H7 (cell line): Measurements from ENCODE around the gene COL15A1. TPM values are rescaled to one million over a fixed set of nuclear protein-coding genes. Genes with fewer than 3 reads are reported as not detected.
"Not testable (repeated sequence)": the region's sequence is repeated elsewhere in the genome, so short reads cannot be mapped to it uniquely, and the experiment has no call there.

ENCODE experiments used
- DNase-seq: peaks from one replicate; pipeline ENCODE4 v3.0.0; 2012
- H3K27me3 ChIP-seq: 2 replicates; pipeline ENCODE4 v1.6.0; 2011; ENCODE audit warnings: mild to moderate bottlenecking, low read length; ENCODE audit not compliant: control insufficient read depth, insufficient read depth
- H3K36me3 ChIP-seq: replicated peaks from 2 replicates; pipeline ENCODE4 v1.5.1; 2011; ENCODE audit warnings: low read length; ENCODE audit not compliant: control insufficient read depth, insufficient read depth
- H3K4me3 ChIP-seq: 2 replicates; pipeline ENCODE4 v1.5.1; 2011; ENCODE audit warnings: low read depth, mild to moderate bottlenecking, control low read depth, low read length, moderate library complexity; ENCODE audit not compliant: insufficient read depth
- total RNA-seq: library from RNA; depleted of rRNA; stranded (reverse); fragments of >200 nt; shearing (Covaris generic); gene quantifications from 2 replicates; pipeline ENCODE4 v1.2.3, GENCODE V29; 2014

COL15A1 gene
- total RNA-seq, 1 experiment from 2014 or later: not detected

DNA sequence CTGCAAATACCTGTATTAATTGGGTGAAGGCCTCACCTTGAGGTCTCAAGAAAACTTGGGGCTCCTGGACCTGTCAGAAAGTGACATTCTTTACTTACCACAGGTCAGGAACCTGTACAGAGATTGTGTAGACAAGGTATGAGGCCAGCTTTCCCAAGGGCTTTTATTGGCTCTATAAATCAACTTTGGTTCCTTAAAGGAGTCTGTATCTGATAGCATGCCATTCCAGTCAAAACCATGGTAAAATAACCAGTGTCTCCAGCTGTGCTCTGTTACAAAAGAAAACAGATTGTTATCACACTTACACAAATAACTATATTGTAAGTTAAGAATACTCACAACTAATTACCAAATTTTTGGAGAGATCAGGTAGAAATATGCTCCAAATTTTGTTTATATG lies 64.5 kb downstream of the COL15A1 start:
- H3K4me3 ChIP-seq: no peak overlapping the region
- DNase-seq: no peak
- H3K36me3 ChIP-seq: no peaks in the 10 kb centered on the region
- H3K27me3 ChIP-seq: no peaks in the 10 kb centered on the region

DNA sequence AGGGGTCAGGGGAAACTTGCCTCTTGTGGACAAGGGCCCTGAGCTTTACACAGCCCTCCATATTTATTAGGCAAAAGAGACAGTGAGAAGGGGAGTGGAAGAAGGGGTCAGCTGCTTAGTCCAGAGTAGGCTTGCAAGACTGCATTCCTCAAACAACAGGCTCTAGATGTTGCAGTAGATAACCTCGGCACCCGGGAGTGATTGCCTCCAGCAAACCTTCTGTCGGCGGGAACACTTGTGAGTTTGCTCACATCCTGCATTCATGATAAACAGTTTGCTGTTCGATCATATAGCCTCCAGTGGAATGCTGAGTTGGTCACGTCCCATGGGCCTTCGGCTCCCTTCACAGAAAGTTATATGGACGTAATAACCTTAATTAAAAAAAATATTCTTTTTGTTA lies 66.7 kb downstream of the COL15A1 start:
- H3K36me3 ChIP-seq, H3K4me3 ChIP-seq, DNase-seq, H3K27me3 ChIP-seq: not testable (repeated sequence)

DNA sequence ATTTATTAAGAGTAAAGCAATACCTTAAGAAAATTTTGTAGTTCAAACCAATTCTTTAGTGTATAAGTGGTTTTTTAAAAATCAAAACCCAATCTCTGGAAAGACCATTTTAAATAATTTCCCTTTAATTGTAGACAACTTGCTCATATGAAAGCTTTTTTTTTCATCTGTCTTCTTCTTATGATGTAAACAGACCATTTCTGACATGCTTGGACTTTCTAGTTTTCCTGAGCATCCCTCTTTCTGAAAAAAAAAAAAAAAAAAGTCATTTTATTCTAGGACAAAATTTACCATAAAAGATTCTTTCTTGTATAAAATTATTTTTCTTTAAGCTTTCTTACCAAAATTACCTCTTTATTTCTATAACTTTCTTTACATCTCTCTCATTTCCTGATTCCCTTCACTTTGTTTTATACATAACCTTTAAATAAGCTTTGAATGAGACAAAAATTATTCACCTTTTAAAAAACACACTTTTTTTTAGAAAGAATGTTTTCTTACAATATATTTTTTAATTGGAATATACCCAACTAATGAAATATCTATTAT lies 67.5 kb downstream of the COL15A1 start:
- H3K36me3 ChIP-seq: no peaks in the 10 kb centered on the region
- DNase-seq: no peak
- H3K27me3 ChIP-seq: no peaks in the 10 kb centered on the region
- no peak overlapping the region for H3K4me3 ChIP-seq

DNA sequence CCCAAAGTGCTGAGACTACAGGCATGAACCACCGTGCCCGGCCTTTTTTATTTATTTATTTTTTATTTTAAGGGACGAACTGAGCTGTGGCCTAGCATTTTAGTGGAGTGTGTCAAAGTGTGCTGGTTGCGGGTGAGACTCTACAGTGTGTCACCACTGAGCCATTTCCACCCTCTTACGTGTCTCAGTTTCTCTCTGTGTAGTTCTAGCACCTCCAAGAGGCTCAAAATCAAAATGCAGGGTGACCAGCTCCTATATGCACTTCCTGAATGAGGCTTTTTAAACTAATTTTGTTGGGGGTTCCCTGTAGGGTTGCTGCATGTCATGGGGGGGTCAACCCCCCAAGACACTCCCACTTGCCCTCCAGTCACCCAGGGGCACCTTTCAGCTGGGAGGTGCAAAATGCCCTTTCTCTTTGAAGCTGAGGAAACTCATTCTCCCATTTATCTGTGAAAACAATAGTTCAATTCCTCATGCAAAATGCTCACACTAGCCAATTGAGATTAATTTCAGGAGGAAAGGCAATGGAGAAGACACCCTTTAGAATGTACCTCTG lies 69.3 kb downstream of the COL15A1 start:
- Histone ChIP-seq H3K36me3 (no peaks in the 10 kb centered on the region), H3K4me3 (no peak overlapping the region), H3K27me3 (no peaks in the 10 kb centered on the region)
- no peak for DNase-seq

- DNase-seq: no peak
- Histone ChIP-seq H3K27me3 (no peaks in the 10 kb centered on the region), H3K4me3 (no peak overlapping the region)
Measured at GRCh38 chr9:99013550-99013949, 69.8 kb downstream of the COL15A1 start.

DNA sequence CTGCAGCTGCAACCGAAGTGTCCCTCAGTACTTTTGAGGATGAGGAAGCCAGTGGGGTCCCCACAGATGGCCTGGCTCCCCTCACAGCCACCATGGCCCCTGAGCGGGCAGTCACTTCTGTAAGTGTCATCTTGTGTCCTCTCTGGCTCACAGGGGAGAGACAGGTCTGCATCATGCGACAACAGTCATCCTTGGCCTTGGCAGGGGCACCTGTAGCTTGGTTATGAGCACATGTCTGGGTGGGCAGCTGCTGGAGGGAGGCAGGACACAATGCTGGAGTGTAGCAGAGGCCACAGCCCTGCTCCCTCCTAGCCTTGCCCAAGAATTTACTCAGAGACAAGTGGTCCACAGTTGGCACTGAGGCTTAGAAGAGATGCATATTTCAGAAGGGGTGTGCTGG lies 71.7 kb downstream of the COL15A1 start:
- Histone ChIP-seq H3K27me3 (no peaks in the 10 kb centered on the region), H3K36me3 (no peaks in the 10 kb centered on the region), H3K4me3 (no peak overlapping the region)
- no peak for DNase-seq

More at GRCh38 chr9:99013550-99013949, 69.8 kb downstream of the COL15A1 start:
- no peaks in the 10 kb centered on the region for H3K36me3 ChIP-seq

DNA sequence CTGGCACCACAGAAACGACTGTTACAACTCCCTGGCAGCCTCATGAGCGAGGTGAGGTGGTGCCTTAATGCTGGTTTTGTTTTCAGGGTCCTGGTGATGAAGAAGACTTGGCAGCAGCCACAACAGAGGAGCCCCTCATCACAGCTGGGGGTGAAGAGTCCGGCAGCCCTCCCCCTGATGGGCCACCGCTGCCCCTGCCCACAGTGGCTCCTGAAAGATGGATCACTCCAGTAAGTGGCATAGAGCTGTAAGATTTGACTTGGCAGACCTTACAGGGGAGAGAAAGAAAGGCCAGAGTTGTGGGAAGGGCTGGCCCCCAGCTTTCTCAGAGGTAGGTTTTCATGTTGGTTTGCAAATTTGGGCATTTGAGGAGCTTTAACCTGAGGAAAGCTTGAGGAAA lies 72.2 kb downstream of the COL15A1 start:
- DNase-seq: no peak
- Histone ChIP-seq H3K36me3 (no peaks in the 10 kb centered on the region), H3K27me3 (no peaks in the 10 kb centered on the region), H3K4me3 (no peak overlapping the region)

DNA sequence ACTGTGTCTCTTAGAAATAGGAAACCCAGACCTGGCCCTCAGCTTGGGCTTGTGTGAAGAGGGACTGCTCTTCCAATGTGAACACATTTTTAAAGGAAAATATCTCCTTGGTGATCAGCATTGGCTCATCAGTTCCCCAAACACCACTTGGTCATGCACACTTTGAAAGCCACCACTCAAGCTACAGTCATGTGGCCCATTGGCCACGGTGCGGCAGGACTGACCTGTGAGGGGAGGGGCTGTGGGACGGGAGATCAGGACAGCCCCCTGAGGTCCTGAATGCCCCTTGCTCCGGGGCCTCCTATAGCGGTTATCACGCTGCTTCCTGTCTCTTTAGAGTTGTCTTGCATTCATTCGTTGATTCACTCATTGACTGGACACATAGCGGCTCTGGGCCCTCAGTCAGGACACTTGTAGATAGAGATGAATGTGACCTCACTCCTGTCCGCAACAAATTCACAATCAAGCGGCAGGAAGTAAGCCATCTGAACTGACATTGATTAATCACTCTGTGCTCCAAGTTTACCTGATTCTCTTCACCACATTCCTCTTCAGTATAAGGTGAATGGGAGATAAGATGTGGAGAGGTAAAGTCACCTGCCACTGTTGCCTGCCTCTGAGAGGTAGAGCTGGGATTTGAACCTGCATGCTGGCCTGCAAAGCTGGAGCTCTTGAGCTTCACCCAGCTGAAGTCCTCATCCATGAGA lies 73.1 kb downstream of the COL15A1 start:
- no peaks in the 10 kb centered on the region for H3K36me3 ChIP-seq
- DNase-seq: no peak
- H3K27me3 ChIP-seq: no peaks in the 10 kb centered on the region
- no peak overlapping the region for H3K4me3 ChIP-seq

GRCh38 chr9:99018653-99019052 lies 74.9 kb downstream of the COL15A1 start:
- H3K36me3 ChIP-seq: no peaks in the 10 kb centered on the region
- H3K27me3 ChIP-seq: no peaks in the 10 kb centered on the region
- no peak for DNase-seq
- H3K4me3 ChIP-seq: no peak overlapping the region

- no peaks in the 10 kb centered on the region for H3K36me3 ChIP-seq
- no peaks in the 10 kb centered on the region for H3K27me3 ChIP-seq
- no peak overlapping the region for H3K4me3 ChIP-seq
- DNase-seq: no peak
Measured at GRCh38 chr9:99019510-99020331, 76.0 kb downstream of the COL15A1 start.

GRCh38 chr9:99020786-99021436 lies 77.2 kb downstream of the COL15A1 start:
- Histone ChIP-seq H3K27me3 (no peaks in the 10 kb centered on the region), H3K36me3 (no peaks in the 10 kb centered on the region), H3K4me3 (no peak overlapping the region)
- no peak for DNase-seq

GRCh38 chr9:99021512-99021911 lies 77.8 kb downstream of the COL15A1 start:
- Histone ChIP-seq H3K4me3 (no peak overlapping the region), H3K36me3 (no peaks in the 10 kb centered on the region), H3K27me3 (no peaks in the 10 kb centered on the region)
- DNase-seq: no peak

DNA sequence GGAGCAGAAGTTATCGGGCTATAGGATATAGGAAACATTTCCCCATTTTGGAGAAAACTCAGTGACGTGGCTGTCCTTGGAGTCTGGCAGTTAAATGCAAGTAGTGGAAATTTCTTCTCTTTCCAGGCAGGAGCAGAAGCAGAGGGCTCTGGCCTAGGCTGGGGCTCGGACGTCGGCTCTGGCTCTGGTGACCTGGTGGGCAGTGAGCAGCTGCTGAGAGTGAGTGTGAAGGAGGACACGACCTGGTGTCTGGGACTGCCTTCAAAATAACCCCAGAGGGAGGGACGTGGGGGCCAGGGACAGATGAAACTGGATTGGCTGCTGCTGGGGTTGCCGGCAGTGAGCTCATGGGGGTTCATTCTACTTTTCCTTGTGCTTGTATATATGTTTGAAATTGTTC lies 79.5 kb downstream of the COL15A1 start:
- Histone ChIP-seq H3K27me3 (no peaks in the 10 kb centered on the region), H3K36me3 (no peaks in the 10 kb centered on the region), H3K4me3 (no peak overlapping the region)
- no peak for DNase-seq

GRCh38 chr9:99023831-99024230 lies 80.1 kb downstream of the COL15A1 start:
- H3K4me3 ChIP-seq: no peak overlapping the region
- H3K36me3 ChIP-seq: no peaks in the 10 kb centered on the region
- no peak for DNase-seq
- no peaks in the 10 kb centered on the region for H3K27me3 ChIP-seq
